Endothelial cell of umbilical vein (primary cell): ENCODE results near the gene MSANTD2. TPM values are rescaled to one million over a fixed set of nuclear protein-coding genes. Genes with fewer than 3 reads are reported as not detected.
A peak's percentile ranks its signal among the peaks of the same experiment; 100 is the strongest.

Experiments used
- BruUV-seq: library from RNA; stranded (reverse); fragments of 400-500 nt; replicated peaks from 2 replicates; lab custom pipeline; 2021; lab: Mats Ljungman, UMichigan
- CTCF ChIA-PET: fragments of 300-600, 350-600 bp; sonication (Branson Sonifier 250); formaldehyde crosslinking; loops from one replicate; lab custom pipeline; 2021; ENCODE audit warnings: antibody characterized with exemption, inconsistent platforms; lab: Charles Lee
- POLR2A ChIA-PET: fragments of 300-600, 350-600 bp; sonication (Branson Sonifier 250); formaldehyde crosslinking; loops from one replicate; lab custom pipeline; 2021; ENCODE audit warnings: antibody characterized with exemption, inconsistent platforms; lab: Charles Lee
- DNase-seq: peaks from one replicate; pipeline ENCODE4 v3.0.0-alpha.2; 2011; ENCODE audit warnings: low read depth, low spot score
- FAIRE-seq: peaks from 2 replicates; lab custom pipeline; 2011; peaks lifted over from hg19 to GRCh38; lab: Jason Lieb, UNC
- H2AFZ ChIP-seq: 2 replicates; pipeline ENCODE4 v1.6.0; 2012; ENCODE audit warnings: low read depth, low read length, control low read depth, inconsistent platforms
- H3K27ac ChIP-seq: 2 replicates; pipeline ENCODE4 v1.5.1; 2011; ENCODE audit warnings: low read depth, mild to moderate bottlenecking, control low read depth, low read length, moderate library complexity; ENCODE audit not compliant: insufficient read depth
- H3K27me3 ChIP-seq, 2 experiments: 2 replicates each; pipeline versions ENCODE4 v1.6.0 to v1.6.1; 2011; ENCODE audit warnings: low read length in 2 of 2, mixed read lengths in 1 of 2; ENCODE audit not compliant: control insufficient read depth in 2 of 2, insufficient read depth in 2 of 2
- H3K36me3 ChIP-seq, 2 experiments: 2 replicates in 1 of 2; 3 replicates in 1 of 2; pipeline ENCODE4 v1.5.1; 2011; ENCODE audit warnings: low read length in 2 of 2, mild to moderate bottlenecking in 1 of 2, moderate library complexity in 1 of 2; ENCODE audit not compliant: control insufficient read depth in 2 of 2, insufficient read depth in 2 of 2; ENCODE audit errors: extremely low read depth in 1 of 2
- H3K4me1 ChIP-seq: 3 replicates; pipeline ENCODE4 v1.5.1; 2011; ENCODE audit warnings: mild to moderate bottlenecking, low read length; ENCODE audit not compliant: control insufficient read depth, insufficient read depth; ENCODE audit errors: extremely low read depth
- H3K4me2 ChIP-seq: 2 replicates; pipeline ENCODE4 v1.6.1; 2011; ENCODE audit warnings: low read length, control low read depth, mixed read lengths; ENCODE audit not compliant: insufficient read depth
- H3K4me3 ChIP-seq, 3 experiments: fragments of 200-600 bp in 1 of 3; sonication (generic), shearing (Covaris generic) in 1 of 3; replicated peaks in 1 of 3; 2 replicates each; pipeline ENCODE4 v1.5.1; 2011 to 2016; ENCODE audit warnings: control low read depth in 3 of 3, low read length in 3 of 3, mild to moderate bottlenecking in 2 of 3, inconsistent platforms in 1 of 3, low read depth in 1 of 3, moderate library complexity in 1 of 3; ENCODE audit not compliant: insufficient read depth in 1 of 3
- H3K79me2 ChIP-seq: 2 replicates; pipeline ENCODE4 v1.6.0; 2012; ENCODE audit warnings: low read length, inconsistent platforms; ENCODE audit not compliant: control insufficient read depth, insufficient read depth
- H3K9ac ChIP-seq: replicated peaks from 2 replicates; pipeline ENCODE3; 2011; ENCODE audit warnings: low read length, control low read depth; ENCODE audit not compliant: insufficient read depth; ENCODE audit errors: extremely low read depth
- H3K9me1 ChIP-seq: replicated peaks from 3 replicates; pipeline ENCODE4 v1.6.0; 2011; ENCODE audit warnings: mild to moderate bottlenecking, low read length; ENCODE audit not compliant: control insufficient read depth, insufficient read depth; ENCODE audit errors: extremely low read depth
- H3K9me3 ChIP-seq: replicated peaks from 2 replicates; pipeline ENCODE4 v1.5.1; 2012; ENCODE audit warnings: low read length, inconsistent platforms; ENCODE audit not compliant: control insufficient read depth, insufficient read depth
- H4K20me1 ChIP-seq: replicated peaks from 2 replicates; pipeline ENCODE3; 2011; ENCODE audit warnings: mild to moderate bottlenecking, low read length; ENCODE audit not compliant: control insufficient read depth, insufficient read depth; ENCODE audit errors: extremely low read depth
- CTCF ChIP-seq, 2 donors: IDR thresholded peaks; 1 replicate in 1 of 2; 2 replicates in 1 of 2; pipeline ENCODE4 v1.5.1; 2011; ENCODE audit warnings: low read length in 2 of 2, mild to moderate bottlenecking in 2 of 2, moderate library complexity in 2 of 2, control low read depth in 1 of 2, inconsistent platforms in 1 of 2, low read depth in 1 of 2; ENCODE audit not compliant: insufficient read depth in 1 of 2; ENCODE audit errors: extremely low read depth in 1 of 2
- FOS ChIP-seq: IDR thresholded peaks from 2 replicates; pipeline ENCODE4 v1.6.1; 2011; ENCODE audit warnings: mild to moderate bottlenecking, low read length, moderate library complexity, borderline replicate concordance; ENCODE audit not compliant: insufficient read depth
- GATA2 ChIP-seq: IDR thresholded peaks from 2 replicates; pipeline ENCODE4 v1.7.0; 2011; ENCODE audit warnings: low read depth, mild to moderate bottlenecking, moderate library complexity, mixed read lengths, low read length; ENCODE audit not compliant: insufficient read length, insufficient read depth
- JUN ChIP-seq: IDR thresholded peaks from 2 replicates; pipeline ENCODE4 v1.6.1; 2011; ENCODE audit warnings: borderline replicate concordance, low read depth; ENCODE audit not compliant: insufficient read length, insufficient read depth
- MAX ChIP-seq: IDR thresholded peaks from 2 replicates; pipeline ENCODE4 v1.6.1; 2011; ENCODE audit not compliant: insufficient read depth, insufficient read length
- MYC ChIP-seq: IDR thresholded peaks from one replicate; pipeline ENCODE4 v1.6.1; 2011; ENCODE audit warnings: mild to moderate bottlenecking, low read depth, low read length
- POLR2AphosphoS5 ChIP-seq: IDR thresholded peaks from 2 replicates; pipeline ENCODE4 v1.6.1; 2012; ENCODE audit warnings: low read depth, mild to moderate bottlenecking, control low read depth, low read length, moderate library complexity; ENCODE audit not compliant: insufficient read depth
- dilution Hi-C: fragments of 300-500 bp; cut with MboI; formaldehyde crosslinking; loops from one replicate; pipeline ENCODE4 v1.15.0; 2019; ENCODE audit warnings: low sequenced_read_pairs; ENCODE audit not compliant: extremely low pct_ligation_motif_present
- intact Hi-C: fragments of 100-400 bp; cut with micrococcal nuclease; formaldehyde crosslinking; loops from one replicate; pipeline ENCODE4 v1.10.0; 2022
- polyA plus RNA-seq, 4 experiments: library from polyadenylated mRNA; depleted of rRNA in 3 of 4; stranded (reverse) in 3 of 4; unstranded in 1 of 4; fragments of >200 nt; gene quantifications; 2 replicates each; pipeline versions ENCODE4 v1.2.1 to v1.2.3, GENCODE V29; 2011 to 2012; ENCODE audit warnings: missing spikeins in 1 of 4
- total RNA-seq: library from RNA; stranded (reverse); gene quantifications from 2 replicates; pipeline ENCODE4 v1.2.3, GENCODE V29; 2021

Gene MSANTD2
- total and polyA plus RNA-seq, 2 donors (not counting 3 experiments of a cell fraction or from before 2014, with no cell fraction given) = 5.5 to 23.2 TPM

- Histone ChIP-seq H3K79me2 (no peaks in the 10 kb centered on the region), H3K27me3 (peaks cover 6% of the 10 kb centered on the region in 2 experiments), H4K20me1 (no peaks in the 10 kb centered on the region), H2AFZ (no peak overlapping the region), H3K4me1 (peaks cover 13% of the 10 kb centered on the region), H3K36me3 (no peaks in the 10 kb centered on the region), H3K27ac (no peak overlapping the region), H3K9me1 (no peaks in the 10 kb centered on the region), H3K4me2 (no peak overlapping the region), H3K4me3 (no peak overlapping the region), H3K9me3 (no peaks in the 10 kb centered on the region), H3K9ac (no peak overlapping the region)
- intact Hi-C loops (no loop called here), dilution Hi-C loops (no loop called here)
- TF ChIP-seq JUN = peak; percentile 15
- TF ChIP-seq GATA2 = peak; percentile 32
- no peak for TF ChIP-seq FOS
- TF ChIP-seq MYC = no peak
- no peak for FAIRE-seq
- no TSS peak for BruUV-seq
- ChIA-PET POLR2A (interaction anchor here (0.6 kb wide), 1 partner anchor 868 kb away, joined by 3 read pairs; no protein-coding TSS in a partner anchor), CTCF (interaction anchor here (1.0 to 3.9 kb wide), 5 partner anchors 10 to 181 kb away, joined by 3 to 40 read pairs (median 4); no protein-coding TSS in a partner anchor)
- DNase-seq = no peak
Measured at GRCh38 chr11:124814739-124815138, 14.5 kb upstream of the MSANTD2 start.

- dilution Hi-C loops = no loop called here
- Histone ChIP-seq H2AFZ (no peak overlapping the region), H3K36me3 (no peaks in the 10 kb centered on the region), H4K20me1 (no peaks in the 10 kb centered on the region), H3K9me3 (no peaks in the 10 kb centered on the region), H3K27me3 (peaks cover 0 to 4% of the 10 kb centered on the region in 2 experiments), H3K9me1 (no peaks in the 10 kb centered on the region), H3K4me2 (peak overlapping the region; percentile 14), H3K79me2 (no peaks in the 10 kb centered on the region), H3K4me1 (peaks cover 13% of the 10 kb centered on the region), H3K4me3 (no peak overlapping the region), H3K9ac (no peak overlapping the region), H3K27ac (no peak overlapping the region)
- intact Hi-C loops = no loop called here
- POLR2A ChIA-PET = interaction anchor here (0.7 to 1.2 kb wide), 2 partner anchors 13 to 14 kb away, joined by 3 to 4 read pairs; no protein-coding TSS in a partner anchor
- CTCF ChIA-PET = interaction anchor here (0.6 to 3.9 kb wide), 17 partner anchors 8 to 179 kb away, joined by 3 to 40 read pairs (median 7); partner anchors contain the start of genes MSANTD2 and ROBO3
- TF ChIP-seq FOS (peak; percentile 46), CTCF (IDR thresholded peaks at IDR 0.05; ENCODE audit: extremely low read depth in 1 of 2, insufficient read depth in 1 of 2, low read depth in 1 of 2, low read length in 2 of 2) (no peak), MAX (no peak), JUN (no peak), GATA2 (peak; percentile 91), POLR2AphosphoS5 (peak; percentile 31)
- FAIRE-seq (peak; percentile 67), DNase-seq (peak; percentile 55)
- BruUV-seq = no TSS peak
Measured at GRCh38 chr11:124812876-124813275, 12.7 kb upstream of the MSANTD2 start.
